DND-41 (cell line): ENCODE results near the gene CRACDL.

Source experiments
- EZH2 ChIP-seq: IDR thresholded peaks from 3 replicates; pipeline ENCODE4 v1.6.1; 2012; ENCODE audit warnings: borderline replicate concordance, low read depth, mild to moderate bottlenecking, moderate library complexity, low read length, inconsistent platforms; ENCODE audit not compliant: severe bottlenecking
- TF ChIP-seq, protein P1 (sequence below): IDR thresholded peaks from 2 replicates; pipeline ENCODE4 v1.5.1; 2012; ENCODE audit warnings: borderline replicate concordance, low read length, moderate library complexity, mild to moderate bottlenecking; ENCODE audit not compliant: poor library complexity, severe bottlenecking; ENCODE audit errors: extremely low read depth

DNA sequence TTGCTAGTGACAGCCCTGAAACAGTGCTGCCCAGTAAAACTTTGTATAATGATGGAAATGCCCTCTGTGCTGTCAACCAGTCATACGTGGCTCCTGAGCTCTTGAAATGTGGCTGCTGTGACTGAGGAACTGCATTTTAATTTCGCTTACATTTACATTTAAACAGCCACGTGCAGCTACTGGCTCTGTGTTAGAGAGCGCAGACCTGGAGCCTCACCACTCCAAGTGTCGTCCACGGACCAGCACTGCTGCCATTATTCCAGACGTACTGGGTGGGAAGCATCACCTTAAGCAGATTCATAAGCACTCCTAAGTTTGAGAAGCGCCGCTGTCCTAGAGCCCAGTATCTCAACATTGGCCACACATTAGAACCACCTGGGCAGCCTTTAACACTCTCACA lies 128.1 kb downstream of the CRACDL start:
- TF ChIP-seq, protein P1, sequence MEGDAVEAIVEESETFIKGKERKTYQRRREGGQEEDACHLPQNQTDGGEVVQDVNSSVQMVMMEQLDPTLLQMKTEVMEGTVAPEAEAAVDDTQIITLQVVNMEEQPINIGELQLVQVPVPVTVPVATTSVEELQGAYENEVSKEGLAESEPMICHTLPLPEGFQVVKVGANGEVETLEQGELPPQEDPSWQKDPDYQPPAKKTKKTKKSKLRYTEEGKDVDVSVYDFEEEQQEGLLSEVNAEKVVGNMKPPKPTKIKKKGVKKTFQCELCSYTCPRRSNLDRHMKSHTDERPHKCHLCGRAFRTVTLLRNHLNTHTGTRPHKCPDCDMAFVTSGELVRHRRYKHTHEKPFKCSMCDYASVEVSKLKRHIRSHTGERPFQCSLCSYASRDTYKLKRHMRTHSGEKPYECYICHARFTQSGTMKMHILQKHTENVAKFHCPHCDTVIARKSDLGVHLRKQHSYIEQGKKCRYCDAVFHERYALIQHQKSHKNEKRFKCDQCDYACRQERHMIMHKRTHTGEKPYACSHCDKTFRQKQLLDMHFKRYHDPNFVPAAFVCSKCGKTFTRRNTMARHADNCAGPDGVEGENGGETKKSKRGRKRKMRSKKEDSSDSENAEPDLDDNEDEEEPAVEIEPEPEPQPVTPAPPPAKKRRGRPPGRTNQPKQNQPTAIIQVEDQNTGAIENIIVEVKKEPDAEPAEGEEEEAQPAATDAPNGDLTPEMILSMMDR, result no peak
- no peak for TF ChIP-seq EZH2
